KMS-11 (cell line): ENCODE measurements around the gene S100A16.

Source experiments
- H2AFZ ChIP-seq: fragments of 200-600 bp; sonication (generic); 2 replicates; pipeline ENCODE4 v1.6.1; 2016; ENCODE audit warnings: antibody characterized with exemption, mixed run types, low read depth
- H3K27ac ChIP-seq: fragments of 200-600 bp; sonication (generic); 2 replicates; pipeline ENCODE4 v1.6.1; 2016; ENCODE audit warnings: mild to moderate bottlenecking, mixed run types
- H3K27me3 ChIP-seq: fragments of 200-600 bp; sonication (generic); 2 replicates; pipeline ENCODE4 v1.6.1; 2017; ENCODE audit warnings: mild to moderate bottlenecking, low read depth, mixed run types, moderate library complexity; ENCODE audit not compliant: insufficient read depth
- H3K36me3 ChIP-seq: fragments of 200-600 bp; sonication (generic); 2 replicates; pipeline ENCODE4 v1.6.1; 2017; ENCODE audit warnings: mild to moderate bottlenecking, mixed run types; ENCODE audit not compliant: insufficient read depth
- H3K4me1 ChIP-seq: fragments of 200-600 bp; sonication (generic); 2 replicates; pipeline ENCODE4 v1.6.1; 2016; ENCODE audit warnings: mild to moderate bottlenecking, low read depth, mixed run types; ENCODE audit not compliant: poor library complexity, severe bottlenecking
- H3K4me2 ChIP-seq: fragments of 200-600 bp; sonication (generic); 2 replicates; pipeline ENCODE4 v1.7.0; 2016; ENCODE audit warnings: mild to moderate bottlenecking, mixed run types
- H3K4me3 ChIP-seq: fragments of 200-600 bp; sonication (generic); IDR thresholded peaks from 2 replicates; pipeline ENCODE4 v1.6.1; 2017; ENCODE audit warnings: low read depth, low read length, mixed read lengths; ENCODE audit not compliant: insufficient read depth
- H3K79me2 ChIP-seq: fragments of 200-600 bp; sonication (generic); 2 replicates; pipeline ENCODE4 v1.6.1; 2016; ENCODE audit warnings: low read depth, mixed run types; ENCODE audit not compliant: insufficient read depth
- H3K9ac ChIP-seq: fragments of 200-600 bp; sonication (generic); 2 replicates; pipeline ENCODE4 v1.6.1; 2016; ENCODE audit warnings: mild to moderate bottlenecking, mixed run types
- H4K20me1 ChIP-seq: fragments of 200-600 bp; sonication (generic); 2 replicates; pipeline ENCODE4 v1.6.1; 2016; ENCODE audit warnings: mild to moderate bottlenecking, mixed run types; ENCODE audit not compliant: insufficient read depth
- TF ChIP-seq, protein P1 (sequence below): fragments of 200-600 bp; sonication (generic); conservative IDR thresholded peaks from 2 replicates; pipeline ENCODE4 v1.6.1; 2017; ENCODE audit warnings: low read depth, mild to moderate bottlenecking, antibody characterized with exemption, low read length, moderate library complexity, mixed read lengths

The S100A16 gene

DNA sequence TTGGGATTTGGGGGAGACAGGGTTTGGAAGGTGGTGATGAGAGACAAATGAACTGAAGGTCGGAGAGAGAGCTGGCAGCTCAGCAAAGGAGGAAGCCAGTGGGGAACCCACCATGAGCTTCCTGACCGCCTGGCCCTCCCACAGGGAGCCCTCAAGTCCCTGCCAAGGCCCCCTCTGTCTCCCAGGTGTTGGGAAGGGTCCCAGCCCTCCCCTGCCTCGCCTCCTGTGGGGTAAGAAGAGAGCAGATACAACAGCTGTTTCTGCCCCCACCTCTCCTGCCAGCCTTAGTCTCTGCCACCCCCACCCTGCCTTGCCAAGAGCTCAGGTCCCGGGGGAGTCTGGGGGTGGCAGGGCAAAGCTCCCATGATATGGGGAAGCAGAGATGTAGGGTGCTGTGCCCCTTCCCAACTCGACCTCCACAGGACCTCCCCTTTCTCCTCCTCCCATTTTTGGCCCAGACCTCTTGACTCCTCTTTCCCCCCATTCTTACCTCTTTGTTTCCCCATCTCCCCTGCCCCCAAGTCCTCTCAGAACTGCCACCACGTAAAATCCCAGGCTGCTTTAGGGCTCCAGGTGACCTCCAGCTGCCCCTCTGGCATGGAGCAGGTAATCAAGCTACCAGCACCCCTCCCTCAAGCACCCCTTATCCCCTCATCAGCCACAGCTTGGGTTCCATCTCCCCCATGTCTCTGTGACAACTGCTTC is 15.9 kb upstream of the S100A16 start:
- no peak overlapping the region for H2AFZ ChIP-seq
- no peak overlapping the region for H3K4me2 ChIP-seq
- peaks cover 7% of the 10 kb centered on the region for H3K4me1 ChIP-seq
- no peaks in the 10 kb centered on the region for H3K79me2 ChIP-seq
- no peak overlapping the region for H3K9ac ChIP-seq
- H3K27me3 ChIP-seq, result no peaks in the 10 kb centered on the region
- H3K36me3 ChIP-seq, result no peaks in the 10 kb centered on the region
- no peak overlapping the region for H3K4me3 ChIP-seq
- no peaks in the 10 kb centered on the region for H4K20me1 ChIP-seq
- TF ChIP-seq, protein P1, sequence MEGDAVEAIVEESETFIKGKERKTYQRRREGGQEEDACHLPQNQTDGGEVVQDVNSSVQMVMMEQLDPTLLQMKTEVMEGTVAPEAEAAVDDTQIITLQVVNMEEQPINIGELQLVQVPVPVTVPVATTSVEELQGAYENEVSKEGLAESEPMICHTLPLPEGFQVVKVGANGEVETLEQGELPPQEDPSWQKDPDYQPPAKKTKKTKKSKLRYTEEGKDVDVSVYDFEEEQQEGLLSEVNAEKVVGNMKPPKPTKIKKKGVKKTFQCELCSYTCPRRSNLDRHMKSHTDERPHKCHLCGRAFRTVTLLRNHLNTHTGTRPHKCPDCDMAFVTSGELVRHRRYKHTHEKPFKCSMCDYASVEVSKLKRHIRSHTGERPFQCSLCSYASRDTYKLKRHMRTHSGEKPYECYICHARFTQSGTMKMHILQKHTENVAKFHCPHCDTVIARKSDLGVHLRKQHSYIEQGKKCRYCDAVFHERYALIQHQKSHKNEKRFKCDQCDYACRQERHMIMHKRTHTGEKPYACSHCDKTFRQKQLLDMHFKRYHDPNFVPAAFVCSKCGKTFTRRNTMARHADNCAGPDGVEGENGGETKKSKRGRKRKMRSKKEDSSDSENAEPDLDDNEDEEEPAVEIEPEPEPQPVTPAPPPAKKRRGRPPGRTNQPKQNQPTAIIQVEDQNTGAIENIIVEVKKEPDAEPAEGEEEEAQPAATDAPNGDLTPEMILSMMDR, result no peak
- no peak overlapping the region for H3K27ac ChIP-seq

DNA sequence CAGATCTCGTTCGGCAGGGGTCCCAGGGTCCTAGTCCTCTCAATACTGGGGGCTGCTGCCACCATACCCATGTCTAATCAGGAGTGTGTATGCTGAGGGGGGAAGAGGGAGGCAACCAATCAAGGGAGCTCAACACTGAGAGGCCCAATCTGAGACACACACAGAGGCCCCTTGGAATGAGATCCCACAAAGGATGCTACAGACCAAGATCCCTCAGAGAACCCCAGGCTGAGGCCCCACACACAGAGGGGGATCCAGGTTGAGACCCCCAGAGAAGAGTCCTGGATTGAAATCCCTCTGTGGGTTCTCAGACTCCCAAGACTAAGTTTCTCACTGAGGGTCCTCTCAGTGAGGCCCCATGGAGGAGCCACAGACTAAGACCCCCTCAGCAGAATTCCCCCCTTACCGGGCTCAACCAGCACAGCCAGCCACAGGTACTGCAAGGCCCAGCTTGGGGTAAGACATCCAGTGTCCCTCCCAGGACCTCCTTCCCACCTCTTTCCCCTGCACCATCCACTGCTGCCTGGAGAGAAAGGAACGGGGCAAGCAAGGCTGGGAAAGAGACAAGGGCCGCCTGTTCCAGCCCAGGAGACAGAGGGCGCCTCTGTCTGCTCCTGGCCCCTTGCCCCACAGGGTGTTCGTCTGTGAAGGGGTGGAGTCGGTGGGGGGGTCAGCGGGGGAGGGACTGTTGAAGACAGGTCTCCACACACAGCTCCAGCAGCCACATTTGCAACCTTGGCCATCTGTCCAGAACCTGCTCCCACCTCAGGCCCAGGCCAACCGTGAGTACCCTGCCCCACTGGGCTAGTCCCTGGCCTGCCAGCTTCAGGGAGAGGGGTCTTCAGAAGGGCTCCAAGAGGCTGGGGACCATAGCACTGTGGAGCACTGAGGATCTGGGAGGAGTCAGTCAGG is 15.0 kb upstream of the S100A16 start, which contains the start of gene S100A1:
Gene S100A1 (plus strand): TSS at position 720 of the 912 bp plus-strand sequence. CDS start 2,088 bp downstream, outside the sequence.
- H3K9ac ChIP-seq, result no peak within 1 kb of the TSS
- H3K36me3 ChIP-seq, result no peaks in the 10 kb centered on the region
- H3K27ac ChIP-seq, result no peak within 1 kb of the TSS
- no peaks in the 10 kb centered on the region for H3K79me2 ChIP-seq
- no peaks in the 10 kb centered on the region for H4K20me1 ChIP-seq
- H2AFZ ChIP-seq, result no peak within 1 kb of the TSS
- peaks cover under 1% of the 10 kb centered on the region for H3K4me1 ChIP-seq
- no peaks in the 10 kb centered on the region for H3K27me3 ChIP-seq
- H3K4me2 ChIP-seq, result no peak within 1 kb of the TSS
- no peak within 1 kb of the TSS for H3K4me3 ChIP-seq
- TF ChIP-seq, protein P1, result peak; percentile 3; the same call in 1 of the 2 replicates

DNA sequence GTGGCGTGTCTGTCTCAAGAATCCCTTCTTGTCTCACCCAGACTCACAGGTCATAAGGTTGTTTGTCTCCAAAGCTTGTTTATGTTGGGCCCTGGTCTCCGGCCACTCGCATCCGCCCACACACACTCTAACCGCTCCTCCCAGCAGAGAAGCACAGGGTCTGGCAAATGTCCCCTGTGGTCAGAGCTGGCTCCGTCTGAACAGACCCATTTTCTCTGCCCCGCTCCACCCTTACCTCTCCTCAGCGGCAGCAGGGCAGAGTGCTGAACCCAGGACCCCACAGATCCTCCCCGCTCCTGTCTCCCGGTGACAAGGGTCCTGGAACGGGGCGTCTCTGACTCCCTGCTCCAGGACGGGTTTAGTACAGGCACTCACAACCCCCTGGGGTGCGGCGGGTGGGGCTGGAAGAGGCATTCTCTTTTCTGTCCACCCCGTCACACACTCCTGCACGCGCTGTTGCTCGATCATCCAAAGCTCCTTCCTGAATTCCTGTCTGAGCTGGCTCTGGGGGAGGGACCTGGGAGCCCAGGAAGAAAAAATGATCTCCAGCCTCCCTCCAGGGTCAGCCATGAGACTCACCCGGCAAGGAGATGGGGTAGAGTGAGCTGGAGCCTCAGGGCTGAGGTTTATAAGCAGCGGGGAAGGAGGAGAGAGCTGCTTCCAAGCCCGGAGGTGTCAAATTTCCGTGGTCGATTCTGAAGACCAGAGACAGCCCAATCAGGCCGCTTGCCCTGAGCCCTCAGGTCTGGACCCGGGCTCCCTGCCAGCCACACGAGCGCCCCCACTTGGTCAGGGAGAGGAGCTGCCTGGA is 14.2 kb upstream of the S100A16 start, which contains the start of gene S100A13:
Gene S100A13 (minus strand): TSS at position 602 of the 811 bp plus-strand sequence. CDS start 1,033 bp downstream, outside the sequence.
- H3K4me2 ChIP-seq, result no peak within 1 kb of the TSS
- H4K20me1 ChIP-seq, result no peaks in the 10 kb centered on the region
- TF ChIP-seq, protein P1, result peak; percentile 57; the same call in 1 of the 2 replicates
- H2AFZ ChIP-seq, result no peak within 1 kb of the TSS
- no peak within 1 kb of the TSS for H3K27ac ChIP-seq
- no peaks in the 10 kb centered on the region for H3K36me3 ChIP-seq
- no peaks in the 10 kb centered on the region for H3K79me2 ChIP-seq
- no peaks in the 10 kb centered on the region for H3K27me3 ChIP-seq
- no peak within 1 kb of the TSS for H3K9ac ChIP-seq
- no peak within 1 kb of the TSS for H3K4me3 ChIP-seq
- no peaks in the 10 kb centered on the region for H3K4me1 ChIP-seq

DNA sequence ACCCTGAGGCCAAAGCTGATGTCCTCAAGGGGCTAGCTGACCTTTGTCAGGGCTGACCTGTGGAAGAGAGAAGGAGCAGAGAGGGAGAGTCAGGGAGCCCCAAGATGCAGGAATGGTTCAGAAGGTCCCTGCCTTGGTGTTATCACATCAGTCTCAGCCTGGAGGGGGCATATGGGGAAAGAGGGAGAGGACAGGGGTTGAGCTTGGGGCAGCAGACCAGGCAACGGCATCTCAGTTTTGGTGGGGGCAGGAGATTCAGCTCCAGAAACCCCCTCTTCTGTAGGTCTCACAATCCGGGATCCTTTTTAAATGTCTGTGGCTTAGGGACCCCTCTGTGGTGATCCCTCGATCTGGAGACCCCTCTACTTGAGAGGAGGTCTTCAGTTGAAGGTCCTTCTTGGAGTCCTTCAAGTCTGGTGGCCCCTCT is 13.6 kb upstream of the S100A16 start:
- Histone ChIP-seq H3K27me3 (no peaks in the 10 kb centered on the region), H3K4me3 (no peak overlapping the region), H2AFZ (no peak overlapping the region), H3K9ac (no peak overlapping the region), H3K4me1 (no peaks in the 10 kb centered on the region), H3K27ac (no peak overlapping the region), H3K36me3 (no peaks in the 10 kb centered on the region), H3K4me2 (no peak overlapping the region), H4K20me1 (no peaks in the 10 kb centered on the region), H3K79me2 (no peaks in the 10 kb centered on the region)
- TF ChIP-seq, protein P1, result no peak
